HG03175 (cell line): ENCODE measurements around the gene MIAT.

Experiments used
- ATAC-seq: cut with Tn5 transposase; IDR thresholded peaks from one replicate; pipeline ENCODE4 v1.9.1; 2021; ENCODE audit warnings: mild to moderate bottlenecking, moderate library complexity; ENCODE audit not compliant: unreplicated experiment

Gene MIAT

GRCh38 chr22:26665813-26666231 lies 8.4 kb downstream of the MIAT start:
- ATAC-seq, result no peak

- no peak for ATAC-seq
Measured at GRCh38 chr22:26667140-26667539, 9.8 kb downstream of the MIAT start.

- no peak for ATAC-seq
Measured at GRCh38 chr22:26669060-26669481, 11.7 kb downstream of the MIAT start.

- ATAC-seq, result no peak
Measured at GRCh38 chr22:26670459-26670858, 13.1 kb downstream of the MIAT start.

GRCh38 chr22:26671317-26672059 lies 14.1 kb downstream of the MIAT start:
- peak; percentile 30 for ATAC-seq

- ATAC-seq, result peak; percentile 2
Measured at GRCh38 chr22:26672060-26672471, 14.7 kb downstream of the MIAT start.

- ATAC-seq, result peak; percentile 68
Measured at GRCh38 chr22:26672590-26673468, 15.4 kb downstream of the MIAT start.

- no peak for ATAC-seq
Measured at GRCh38 chr22:26673486-26673885, 16.1 kb downstream of the MIAT start.

- ATAC-seq, result no peak
Measured at GRCh38 chr22:26674211-26675190, 17.1 kb downstream of the MIAT start.

GRCh38 chr22:26675687-26676268 lies 18.4 kb downstream of the MIAT start:
- no peak for ATAC-seq

- no peak for ATAC-seq
Measured at GRCh38 chr22:26677217-26677616, 19.8 kb downstream of the MIAT start.

GRCh38 chr22:26679003-26679629 lies 21.7 kb downstream of the MIAT start:
- ATAC-seq, result no peak

GRCh38 chr22:26680485-26680884 lies 23.1 kb downstream of the MIAT start:
- ATAC-seq, result no peak

GRCh38 chr22:26681395-26681821 lies 24.0 kb downstream of the MIAT start:
- ATAC-seq, result no peak

- no peak for ATAC-seq
Measured at GRCh38 chr22:26684168-26684567, 26.8 kb downstream of the MIAT start.

- ATAC-seq, result no peak
Measured at GRCh38 chr22:26685601-26686000, 28.2 kb downstream of the MIAT start.

- no peak for ATAC-seq
Measured at GRCh38 chr22:26687439-26687838, 30.1 kb downstream of the MIAT start.

GRCh38 chr22:26689513-26690301 lies 32.3 kb downstream of the MIAT start:
- ATAC-seq, result no peak
